Activated T-cell treated with anti-CD3 and anti-CD28 coated beads for 24 hours (primary cell): ENCODE results near the gene USB1.

Experiments used
- DNase-seq: peaks from one replicate; pipeline ENCODE4 v3.0.0-alpha.2; 2020; ENCODE audit warnings: low read depth

USB1 gene

DNA sequence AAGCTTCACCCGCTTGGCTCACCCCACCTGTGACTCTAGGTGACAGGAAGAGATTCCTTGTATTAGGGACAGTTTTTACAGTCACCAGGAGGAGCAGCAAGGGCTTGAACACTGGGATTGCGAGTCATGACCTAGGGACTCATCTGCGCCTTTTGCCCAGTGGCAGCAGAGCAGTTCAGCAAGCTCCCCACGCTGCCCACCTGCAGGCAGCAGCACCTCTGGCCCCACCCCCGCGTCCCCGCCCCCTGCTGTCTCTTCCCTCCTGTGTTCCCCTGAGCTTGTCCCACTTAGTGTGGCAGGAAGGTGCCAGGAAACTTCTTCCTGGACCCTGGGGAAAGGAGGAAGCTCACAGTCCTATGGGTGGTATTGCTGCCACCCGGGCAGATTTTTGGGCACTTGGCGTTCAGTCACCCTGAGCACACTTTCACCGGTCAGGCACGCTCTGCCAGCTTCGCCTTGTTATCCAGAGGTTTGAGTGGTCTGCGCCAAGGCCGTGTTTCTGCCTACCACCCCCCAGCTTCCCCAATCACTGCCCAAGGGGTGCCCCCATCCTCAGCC is 33.0 kb downstream of the USB1 start:
- DNase-seq: no peak

DNA sequence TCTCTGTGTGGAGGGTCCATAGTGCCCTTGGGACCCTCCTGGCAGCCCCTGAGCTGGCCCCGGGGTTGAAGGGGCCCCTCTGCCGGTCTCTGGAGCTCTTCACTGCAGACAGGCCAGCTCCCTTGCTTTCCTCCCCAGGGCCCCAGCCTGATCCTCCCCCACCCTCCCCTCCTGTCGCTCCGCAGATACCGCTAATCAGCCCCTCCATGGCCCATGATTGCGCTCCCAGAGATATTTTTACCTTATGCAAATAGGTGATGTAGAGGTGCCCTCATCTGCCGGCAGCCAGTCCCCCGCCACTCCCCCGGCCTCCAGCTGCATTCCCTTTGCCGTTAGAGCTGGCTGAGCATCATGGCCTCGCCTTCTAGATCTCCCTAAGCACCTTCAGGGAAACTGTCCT is 33.6 kb downstream of the USB1 start:
- no peak for DNase-seq

DNA sequence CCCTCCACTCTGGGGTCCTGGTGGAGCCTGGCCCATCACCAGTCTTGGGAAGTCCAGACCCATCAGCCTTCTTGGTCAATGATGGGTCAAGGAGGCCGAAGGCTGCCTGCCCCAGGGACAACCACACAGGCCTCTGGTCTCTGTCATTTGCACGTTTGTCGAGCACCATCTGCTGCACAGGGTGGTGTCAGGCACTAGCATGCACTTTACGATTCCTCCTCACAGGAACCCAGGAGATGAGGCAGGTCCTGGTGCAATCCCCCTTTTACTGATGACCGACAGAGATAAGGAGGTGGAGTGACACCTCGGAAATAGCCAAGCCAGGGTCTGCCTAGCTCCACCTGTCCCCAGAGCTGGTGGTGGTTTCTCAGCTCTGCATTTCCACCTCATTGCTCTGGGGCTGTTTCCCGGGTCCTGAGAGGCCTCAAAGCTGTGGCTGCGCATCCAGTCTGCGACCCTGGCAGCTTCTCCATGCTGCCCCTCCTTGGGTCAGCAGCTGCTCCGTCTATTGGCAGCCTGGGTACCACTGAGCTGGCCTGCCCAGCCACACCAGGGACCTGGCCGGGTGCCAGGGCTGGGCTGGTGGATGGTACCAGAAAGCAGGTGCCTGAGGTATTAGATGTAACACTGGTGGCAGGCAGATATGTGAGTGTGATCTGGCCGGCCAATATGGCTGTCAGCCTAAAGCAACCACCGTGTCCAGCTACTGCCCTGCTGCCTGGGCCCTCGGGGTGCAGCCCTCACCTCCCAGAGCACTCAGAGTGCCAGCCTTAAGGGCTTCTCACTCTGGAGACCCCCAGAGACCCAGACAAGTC is 34.4 kb downstream of the USB1 start:
- no peak for DNase-seq

DNA sequence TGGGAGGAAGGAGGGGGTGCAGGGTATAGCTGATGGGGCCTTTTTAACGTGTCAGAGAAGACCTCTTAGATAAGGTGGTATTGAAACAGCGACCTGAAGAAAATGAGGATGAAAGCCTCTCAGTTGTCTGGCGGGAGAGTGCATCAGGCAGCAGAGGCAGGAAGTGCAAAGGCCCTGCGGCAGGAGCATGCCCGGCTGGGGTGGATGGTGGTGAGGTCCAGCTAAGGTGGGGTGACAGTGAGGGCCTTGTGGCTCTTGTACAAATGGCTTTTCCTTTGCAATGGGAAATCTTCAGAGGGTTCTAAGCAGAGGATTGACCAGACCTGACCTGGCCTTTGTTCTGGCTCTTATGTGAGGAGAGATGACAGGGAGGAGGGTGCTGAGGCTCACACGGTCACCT is 35.7 kb downstream of the USB1 start:
- no peak for DNase-seq

DNA sequence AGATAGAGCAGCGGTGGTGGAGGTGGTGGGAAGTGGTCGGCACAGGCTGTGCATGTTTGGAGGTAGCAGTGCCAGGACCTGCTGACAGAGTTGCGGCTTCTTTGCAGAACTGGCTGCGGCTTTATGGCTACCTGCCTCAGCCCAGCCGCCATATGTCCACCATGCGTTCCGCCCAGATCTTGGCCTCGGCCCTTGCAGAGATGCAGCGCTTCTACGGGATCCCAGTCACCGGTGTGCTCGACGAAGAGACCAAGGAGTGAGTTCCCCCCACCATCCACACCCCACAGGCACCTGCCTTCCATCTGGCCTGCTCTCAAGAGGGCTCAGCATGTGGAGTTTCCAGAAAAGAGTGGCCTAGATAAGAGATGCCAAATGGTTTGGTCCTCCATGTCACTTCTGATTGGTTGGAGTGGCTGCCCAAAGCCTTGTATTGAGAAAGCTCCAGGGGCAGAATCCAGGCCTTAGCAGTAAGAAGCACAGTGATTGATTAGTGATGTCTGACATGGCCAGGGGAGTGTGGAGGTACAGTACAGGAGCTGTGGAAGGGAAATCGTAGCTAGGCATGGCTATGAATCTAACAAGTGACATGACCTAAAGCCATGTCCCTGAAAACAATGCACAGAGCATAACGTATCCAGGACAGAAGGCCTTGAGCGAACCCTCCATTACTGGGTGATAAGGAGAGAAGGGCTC is 36.3 kb downstream of the USB1 start:
- no peak for DNase-seq

DNA sequence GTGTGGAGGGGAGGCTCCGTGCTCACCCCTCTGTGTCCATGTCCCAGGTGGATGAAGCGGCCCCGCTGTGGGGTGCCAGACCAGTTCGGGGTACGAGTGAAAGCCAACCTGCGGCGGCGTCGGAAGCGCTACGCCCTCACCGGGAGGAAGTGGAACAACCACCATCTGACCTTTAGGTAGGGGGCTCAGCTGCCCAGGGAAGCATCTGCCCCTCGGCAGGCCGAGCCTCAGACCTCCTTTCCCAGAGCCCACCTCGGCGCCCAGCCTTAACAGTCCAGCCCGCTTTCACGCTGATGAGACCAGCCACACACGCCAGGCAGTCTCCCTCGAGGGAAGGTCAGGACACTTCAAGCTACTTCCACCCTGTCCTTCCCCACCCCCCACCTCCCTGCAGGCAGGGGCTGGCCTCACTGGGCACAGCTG is 37.0 kb downstream of the USB1 start:
- no peak for DNase-seq

DNA sequence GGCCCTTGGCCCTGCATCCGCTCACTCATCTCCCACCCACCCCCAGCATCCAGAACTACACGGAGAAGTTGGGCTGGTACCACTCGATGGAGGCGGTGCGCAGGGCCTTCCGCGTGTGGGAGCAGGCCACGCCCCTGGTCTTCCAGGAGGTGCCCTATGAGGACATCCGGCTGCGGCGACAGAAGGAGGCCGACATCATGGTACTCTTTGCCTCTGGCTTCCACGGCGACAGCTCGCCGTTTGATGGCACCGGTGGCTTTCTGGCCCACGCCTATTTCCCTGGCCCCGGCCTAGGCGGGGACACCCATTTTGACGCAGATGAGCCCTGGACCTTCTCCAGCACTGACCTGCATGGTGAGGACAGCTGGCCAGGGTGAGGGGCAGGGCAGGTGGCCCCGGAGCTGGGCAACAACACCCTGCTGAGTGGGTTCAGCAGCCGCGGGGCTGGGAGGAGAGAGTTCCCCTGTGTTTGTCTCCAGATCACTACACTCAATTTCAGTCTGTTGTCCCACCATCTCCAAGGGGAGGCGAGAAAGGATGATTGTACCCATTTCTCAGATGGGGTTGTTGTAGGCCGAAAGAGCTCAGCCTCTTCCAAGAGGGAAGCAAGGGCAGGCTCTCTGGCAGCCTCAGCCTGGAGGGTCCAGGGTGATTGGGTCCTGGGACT is 38.8 kb downstream of the USB1 start:
- DNase-seq: no peak

DNA sequence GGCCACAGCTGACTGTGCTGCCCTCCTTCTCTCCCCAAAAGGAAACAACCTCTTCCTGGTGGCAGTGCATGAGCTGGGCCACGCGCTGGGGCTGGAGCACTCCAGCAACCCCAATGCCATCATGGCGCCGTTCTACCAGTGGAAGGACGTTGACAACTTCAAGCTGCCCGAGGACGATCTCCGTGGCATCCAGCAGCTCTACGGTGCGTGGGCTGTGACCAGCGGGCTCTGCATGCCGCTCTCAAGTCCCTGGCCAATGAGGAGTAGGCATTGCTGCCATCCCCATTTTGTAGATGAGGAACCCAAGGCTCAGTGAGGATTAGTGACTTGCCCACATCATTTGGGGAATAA is 39.3 kb downstream of the USB1 start:
- no peak for DNase-seq

DNA sequence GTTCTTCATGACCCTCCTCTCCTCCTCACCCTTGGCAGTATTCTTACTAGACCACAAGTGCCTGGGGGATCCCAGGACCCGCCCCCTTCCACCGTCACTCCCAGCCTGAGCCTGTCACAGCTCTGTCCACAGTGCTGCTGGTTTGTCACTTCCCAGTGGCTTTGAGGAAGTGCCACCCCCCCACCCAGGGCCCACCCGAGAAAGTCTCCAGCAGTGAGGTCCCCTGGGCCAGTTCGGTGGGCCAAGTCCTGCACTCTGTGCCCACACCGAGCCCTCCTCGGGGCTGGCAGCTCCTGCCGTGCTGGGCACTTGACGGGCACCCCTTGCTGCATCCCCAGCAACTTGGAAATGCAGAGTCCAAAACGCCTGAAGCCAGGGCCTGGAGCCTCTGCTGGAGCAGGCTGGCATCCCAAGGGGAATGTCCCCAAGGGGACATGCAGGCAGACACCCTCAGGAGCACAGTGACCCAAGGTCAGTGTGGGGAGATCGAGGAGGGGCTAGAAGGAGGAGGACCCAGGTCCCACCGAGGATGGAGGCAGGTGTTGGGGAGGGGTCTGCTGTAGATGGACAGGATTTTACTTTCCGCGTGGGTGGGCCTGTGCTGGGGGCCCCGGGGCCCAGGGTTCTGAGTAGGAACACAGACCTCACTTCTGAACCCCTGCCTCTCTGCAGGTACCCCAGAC is 39.9 kb downstream of the USB1 start:
- DNase-seq: no peak

DNA sequence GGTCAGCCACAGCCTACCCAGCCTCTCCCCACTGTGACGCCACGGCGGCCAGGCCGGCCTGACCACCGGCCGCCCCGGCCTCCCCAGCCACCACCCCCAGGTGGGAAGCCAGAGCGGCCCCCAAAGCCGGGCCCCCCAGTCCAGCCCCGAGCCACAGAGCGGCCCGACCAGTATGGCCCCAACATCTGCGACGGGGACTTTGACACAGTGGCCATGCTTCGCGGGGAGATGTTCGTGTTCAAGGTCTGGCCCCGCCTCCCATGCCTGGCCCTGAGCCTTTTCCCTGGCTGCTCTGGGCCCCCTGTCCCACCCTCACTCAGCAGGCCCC is 40.4 kb downstream of the USB1 start:
- no peak for DNase-seq

DNA sequence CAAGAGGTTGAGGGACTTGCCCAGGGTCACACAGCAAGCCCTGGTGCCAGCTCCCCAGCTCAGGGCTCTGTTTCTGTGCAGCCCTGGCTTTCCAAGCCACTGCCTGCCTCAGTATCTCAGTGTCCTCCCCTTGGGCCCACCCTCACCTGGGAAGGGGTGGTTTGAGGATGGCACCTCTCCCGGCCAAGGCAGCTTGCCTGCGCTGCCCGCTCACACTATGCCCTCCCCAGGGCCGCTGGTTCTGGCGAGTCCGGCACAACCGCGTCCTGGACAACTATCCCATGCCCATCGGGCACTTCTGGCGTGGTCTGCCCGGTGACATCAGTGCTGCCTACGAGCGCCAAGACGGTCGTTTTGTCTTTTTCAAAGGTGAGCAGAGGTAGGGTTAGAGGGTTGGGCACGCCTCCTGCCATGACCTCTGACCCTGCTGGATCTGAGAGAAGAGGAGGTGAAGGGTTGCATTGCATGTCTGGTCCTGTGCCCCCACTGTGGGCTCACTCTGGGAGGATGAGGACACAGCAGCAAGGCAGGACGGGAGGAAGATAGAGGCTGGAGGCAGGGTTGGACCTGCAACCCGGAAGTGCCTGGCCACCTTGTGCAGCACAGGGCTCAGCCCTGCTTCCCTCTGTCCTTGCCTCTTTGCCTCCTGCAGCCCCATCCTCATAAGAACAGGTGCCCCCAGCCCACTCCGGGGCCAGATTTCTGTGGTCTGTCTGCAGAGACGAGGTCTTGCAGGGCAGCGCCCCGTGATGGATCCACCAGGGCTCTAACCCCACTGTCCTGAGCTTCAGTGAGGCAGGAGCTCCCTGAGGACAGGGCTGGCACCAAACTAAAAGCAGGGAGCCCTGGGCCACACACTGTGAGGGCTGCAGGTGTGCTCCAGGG is 41.0 kb downstream of the USB1 start:
- no peak for DNase-seq

DNA sequence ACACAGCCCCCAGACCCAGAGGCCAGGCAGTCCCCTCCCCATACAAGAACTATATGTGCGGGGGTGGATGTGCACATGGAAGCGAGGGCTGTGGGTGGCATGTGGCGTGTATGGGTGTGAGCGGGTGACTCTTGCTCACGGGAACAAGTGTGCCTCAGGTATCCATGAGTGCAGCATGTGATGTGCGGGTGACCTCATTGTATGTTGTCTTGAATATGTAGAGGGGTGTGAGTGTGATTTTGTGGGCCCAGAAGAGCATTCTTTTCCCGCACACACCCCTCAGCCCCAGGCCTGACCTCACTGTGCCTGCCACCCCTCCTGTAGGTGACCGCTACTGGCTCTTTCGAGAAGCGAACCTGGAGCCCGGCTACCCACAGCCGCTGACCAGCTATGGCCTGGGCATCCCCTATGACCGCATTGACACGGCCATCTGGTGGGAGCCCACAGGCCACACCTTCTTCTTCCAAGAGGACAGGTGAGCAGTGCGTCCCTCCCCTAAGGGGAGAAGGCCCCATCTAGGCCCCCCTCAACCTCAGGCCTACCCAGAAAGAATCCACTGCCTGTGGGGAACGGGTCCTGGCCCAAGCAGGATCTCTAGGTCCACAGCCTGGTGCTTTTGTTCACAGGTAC is 41.8 kb downstream of the USB1 start:
- no peak for DNase-seq

DNA sequence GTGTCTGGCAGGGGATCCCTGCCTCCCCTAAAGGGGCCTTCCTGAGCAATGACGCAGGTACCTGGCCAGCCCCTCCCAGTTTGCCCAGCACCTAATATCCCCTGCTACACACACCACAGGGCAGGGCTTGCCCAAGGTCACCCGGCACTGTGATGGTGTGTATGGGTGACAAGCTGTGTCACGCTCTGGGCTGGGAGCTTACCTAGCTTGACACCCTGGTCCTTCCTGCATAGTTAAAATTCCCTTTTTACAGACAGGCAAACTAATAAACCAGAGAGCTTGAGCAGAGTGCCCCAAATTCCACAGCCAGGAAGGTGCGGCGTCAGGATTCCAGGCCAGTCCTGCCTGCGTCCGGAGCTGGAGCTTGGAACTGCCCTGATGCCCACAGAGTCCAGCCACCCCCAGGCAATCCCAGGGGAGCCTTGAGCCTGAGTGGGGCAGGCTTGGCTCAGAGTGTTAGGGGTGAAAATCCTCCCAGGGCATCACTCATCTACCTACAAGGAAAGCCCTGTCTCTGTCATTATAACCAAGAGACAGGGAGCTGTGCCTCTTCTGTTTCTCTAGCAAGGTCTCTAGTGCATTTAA is 42.5 kb downstream of the USB1 start:
- DNase-seq: no peak

DNA sequence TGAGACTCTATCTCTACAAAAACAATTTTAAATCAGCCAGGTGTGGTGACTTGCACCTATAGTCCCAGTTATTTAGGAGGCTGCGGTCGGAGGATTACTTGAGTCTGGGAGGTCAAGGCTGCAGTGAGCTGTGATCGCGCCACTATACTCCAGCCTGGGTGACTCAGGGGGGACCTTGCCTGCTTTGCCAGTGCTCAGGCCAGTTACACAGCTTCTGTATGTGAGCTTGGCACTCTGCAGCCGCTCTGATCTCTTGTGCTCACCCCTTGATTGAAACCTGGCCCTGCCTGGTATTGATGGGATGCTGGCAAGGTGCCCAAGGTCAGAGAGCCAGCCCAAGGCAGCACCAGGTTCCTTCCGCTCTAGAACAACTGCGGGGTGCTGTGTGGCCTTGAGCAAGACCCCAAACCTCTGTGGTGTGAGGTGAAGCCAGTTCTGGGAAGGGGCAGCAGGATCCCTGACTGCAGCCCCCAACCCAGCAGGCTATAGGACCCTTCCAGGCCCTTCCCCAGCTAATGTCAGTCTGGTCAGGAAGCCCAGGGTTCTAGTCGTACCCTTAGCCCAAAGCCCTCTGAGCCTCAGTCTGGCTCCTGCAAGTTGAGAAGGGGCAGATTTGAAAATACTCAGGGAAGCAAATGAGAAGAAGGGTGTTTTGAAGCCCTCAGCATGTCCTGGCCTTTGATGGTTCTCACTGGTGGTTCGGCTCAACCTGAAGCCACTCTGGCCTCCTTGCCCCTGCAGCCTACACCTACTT is 43.2 kb downstream of the USB1 start:
- no peak for DNase-seq

DNA sequence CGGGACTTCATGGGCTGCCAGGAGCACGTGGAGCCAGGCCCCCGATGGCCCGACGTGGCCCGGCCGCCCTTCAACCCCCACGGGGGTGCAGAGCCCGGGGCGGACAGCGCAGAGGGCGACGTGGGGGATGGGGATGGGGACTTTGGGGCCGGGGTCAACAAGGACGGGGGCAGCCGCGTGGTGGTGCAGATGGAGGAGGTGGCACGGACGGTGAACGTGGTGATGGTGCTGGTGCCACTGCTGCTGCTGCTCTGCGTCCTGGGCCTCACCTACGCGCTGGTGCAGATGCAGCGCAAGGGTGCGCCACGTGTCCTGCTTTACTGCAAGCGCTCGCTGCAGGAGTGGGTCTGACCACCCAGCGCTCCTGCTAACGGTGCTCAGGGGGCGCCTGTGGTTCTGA is 43.9 kb downstream of the USB1 start:
- DNase-seq: no peak

DNA sequence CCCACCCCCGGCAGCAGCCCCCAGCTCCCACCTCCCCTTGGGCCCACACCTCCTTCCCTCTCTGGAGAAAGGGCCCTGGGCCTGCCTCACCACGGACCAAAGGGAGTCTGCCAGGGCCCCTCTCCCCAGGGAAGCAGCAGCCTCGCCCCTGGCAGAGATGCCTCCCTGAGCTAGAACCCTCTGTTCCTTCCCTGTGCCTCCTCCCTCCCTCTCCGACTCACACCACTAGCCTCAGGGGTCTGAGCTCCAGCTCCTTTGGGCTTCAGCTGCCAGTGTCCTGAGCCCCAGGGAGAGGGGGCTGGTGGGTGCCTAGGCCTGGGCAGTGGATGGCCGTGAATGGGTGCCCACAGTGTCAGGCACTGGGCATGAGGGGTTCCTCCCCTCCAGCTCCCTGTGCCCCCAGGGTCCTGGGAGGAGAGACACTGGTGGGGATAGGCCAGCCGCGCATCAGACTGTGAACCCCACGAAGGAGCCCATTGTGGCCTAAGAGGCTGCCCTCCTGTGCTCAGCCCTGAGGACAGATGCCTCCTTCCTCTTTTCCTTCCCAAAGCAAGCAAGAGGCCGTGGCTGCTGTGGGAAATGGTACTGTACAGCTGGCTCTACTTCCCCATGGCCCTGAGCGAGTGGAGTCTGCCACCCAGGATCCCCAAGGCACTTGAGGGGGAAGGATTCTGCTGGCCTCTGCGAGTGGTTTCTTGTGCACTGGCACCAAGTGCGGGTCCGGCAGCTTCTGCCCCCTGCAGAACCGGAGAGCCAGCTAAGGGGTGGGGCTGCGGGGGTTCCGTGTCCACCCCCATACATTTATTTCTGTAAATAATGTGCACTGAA is 45.1 kb downstream of the USB1 start:
- no peak for DNase-seq

DNA sequence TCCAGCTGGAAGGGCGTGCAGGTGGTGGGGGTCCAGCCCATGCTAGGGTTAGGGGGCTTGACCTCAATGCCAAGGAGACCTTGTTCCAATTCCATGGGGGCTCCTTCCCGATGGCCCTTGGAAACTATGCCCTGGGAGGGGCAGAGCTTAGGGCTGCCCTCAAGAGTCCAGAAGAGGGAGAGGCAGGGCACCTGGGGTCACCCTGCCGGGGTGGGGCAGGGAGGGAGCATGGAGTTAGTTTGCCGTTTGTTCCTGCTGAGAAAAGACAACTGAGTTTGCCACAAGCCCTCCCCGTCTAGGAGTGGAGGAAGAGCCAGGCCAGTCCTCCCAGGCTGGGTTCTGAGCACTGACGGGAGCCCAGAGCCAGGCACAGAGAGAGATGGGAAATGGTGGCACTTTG is 45.7 kb downstream of the USB1 start:
- no peak for DNase-seq

DNA sequence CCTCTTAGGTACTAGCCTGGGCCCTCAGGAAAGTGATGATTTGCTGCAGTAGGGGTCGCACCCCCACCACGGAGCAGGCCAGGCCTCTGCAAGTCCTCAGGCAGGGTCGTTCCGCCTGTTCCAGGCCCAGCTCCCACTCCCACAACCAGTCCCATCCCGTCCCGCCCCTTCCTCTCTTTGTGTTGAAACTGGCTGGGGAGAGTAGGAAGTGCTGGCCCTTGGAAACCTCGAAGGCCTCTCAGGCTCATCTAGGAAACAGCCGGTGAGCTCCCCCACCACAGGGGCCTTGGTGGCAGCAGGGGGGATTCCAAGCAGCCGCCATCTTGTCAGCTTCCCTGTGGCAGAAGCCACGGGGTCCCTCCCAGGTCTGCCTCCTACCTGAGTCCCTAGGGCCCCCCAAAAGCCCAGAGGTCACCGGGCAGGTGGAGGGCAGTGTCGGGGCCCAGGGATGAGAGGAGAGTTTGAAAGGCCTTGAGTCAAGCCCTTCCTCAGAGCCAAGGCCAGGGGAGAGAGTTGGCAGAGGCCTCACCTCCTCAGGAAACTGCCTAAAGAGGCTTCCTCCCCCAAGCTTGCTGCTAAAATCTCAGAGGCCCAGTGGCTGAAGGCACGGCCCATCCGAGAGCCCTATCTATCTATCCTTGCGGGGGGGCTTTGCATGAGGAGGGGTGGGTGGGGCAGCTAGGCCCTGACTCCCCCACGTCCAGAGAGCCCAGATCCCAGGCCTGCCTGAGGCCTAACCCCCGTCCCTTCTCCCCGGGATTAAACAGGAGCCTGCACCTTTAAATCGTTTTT is 46.5 kb downstream of the USB1 start:
- no peak for DNase-seq
